Measurements from ENCODE around the gene IDI2.
"Not testable (repeated sequence)": the region's sequence is repeated elsewhere in the genome, so short reads cannot be mapped to it uniquely, and the experiment has no call there.

IDI2 gene

GRCh38 chr10:1047937-1048336, 22.3 kb upstream of the IDI2 start:
- no peak for DNase-seq (ENCODE audit: low spot score)

GRCh38 chr10:1045415-1045814, 19.8 kb upstream of the IDI2 start:
- DNase-seq (ENCODE audit: low spot score) = no peak

GRCh38 chr10:1044964-1045363, 19.3 kb upstream of the IDI2 start:
- DNase-seq (ENCODE audit: low spot score) = no peak

GRCh38 chr10:1044146-1044545, 18.5 kb upstream of the IDI2 start:
- DNase-seq (ENCODE audit: low spot score) = no peak

- DNase-seq (ENCODE audit: low spot score) = no peak
These were observed 17.9 kb upstream of the IDI2 start for GRCh38 chr10:1043532-1043995.

- DNase-seq (ENCODE audit: low spot score) = no peak
These were observed 15.9 kb upstream of the IDI2 start for GRCh38 chr10:1041514-1041913.

GRCh38 chr10:1040133-1040532, 14.5 kb upstream of the IDI2 start:
- DNase-seq (ENCODE audit: low spot score) = no peak

GRCh38 chr10:1038769-1039168, 13.1 kb upstream of the IDI2 start:
- not testable (repeated sequence) for DNase-seq (ENCODE audit: low spot score)

- no peak for DNase-seq (ENCODE audit: low spot score)
These were observed 11.4 kb upstream of the IDI2 start for GRCh38 chr10:1037098-1037497.

GRCh38 chr10:1036341-1036791, 10.7 kb upstream of the IDI2 start:
- DNase-seq (ENCODE audit: low spot score) = no peak

GRCh38 chr10:1035201-1035600, 9.5 kb upstream of the IDI2 start:
- DNase-seq (ENCODE audit: low spot score) = no peak

- DNase-seq (ENCODE audit: low spot score) = no peak
These were observed 9.1 kb upstream of the IDI2 start for GRCh38 chr10:1034758-1035157.

- DNase-seq (ENCODE audit: low spot score) = no peak
These were observed 7.9 kb upstream of the IDI2 start for GRCh38 chr10:1033601-1034000.

GRCh38 chr10:1029838-1030237, 4.2 kb upstream of the IDI2 start:
- no peak for DNase-seq (ENCODE audit: low spot score)

GRCh38 chr10:1026578-1026977, 919 bp upstream of the IDI2 start:
- no peak for DNase-seq (ENCODE audit: low spot score)

- DNase-seq (ENCODE audit: low spot score) = no peak
These were observed 1.6 kb downstream of the IDI2 start for GRCh38 chr10:1024103-1024502.

GRCh38 chr10:1022413-1022812, 3.2 kb downstream of the IDI2 start:
- DNase-seq (ENCODE audit: low spot score) = no peak

- no peak for DNase-seq (ENCODE audit: low spot score)
These were observed 4.7 kb downstream of the IDI2 start for GRCh38 chr10:1020958-1021357.

GRCh38 chr10:1020460-1020859, 5.2 kb downstream of the IDI2 start:
- DNase-seq (ENCODE audit: low spot score) = no peak

GRCh38 chr10:1019362-1019761, 6.3 kb downstream of the IDI2 start:
- DNase-seq (ENCODE audit: low spot score) = no peak

GRCh38 chr10:1015688-1016087, 10.0 kb downstream of the IDI2 start:
- DNase-seq (ENCODE audit: low spot score) = no peak

GRCh38 chr10:1011696-1012095, 14.0 kb downstream of the IDI2 start:
- DNase-seq (ENCODE audit: low spot score) = no peak

GRCh38 chr10:1010703-1011102, 15.0 kb downstream of the IDI2 start:
- DNase-seq (ENCODE audit: low spot score) = no peak

GRCh38 chr10:1009947-1010346, 15.7 kb downstream of the IDI2 start:
- DNase-seq (ENCODE audit: low spot score) = not testable (repeated sequence)

- no peak for DNase-seq (ENCODE audit: low spot score)
These were observed 16.6 kb downstream of the IDI2 start for GRCh38 chr10:1009071-1009494.

Data from LoVo (cell line).